ENCODE measurements around the gene TMX2.
A peak's percentile ranks its signal among the peaks of the same experiment; 100 is the strongest.

The TMX2 gene

DNA sequence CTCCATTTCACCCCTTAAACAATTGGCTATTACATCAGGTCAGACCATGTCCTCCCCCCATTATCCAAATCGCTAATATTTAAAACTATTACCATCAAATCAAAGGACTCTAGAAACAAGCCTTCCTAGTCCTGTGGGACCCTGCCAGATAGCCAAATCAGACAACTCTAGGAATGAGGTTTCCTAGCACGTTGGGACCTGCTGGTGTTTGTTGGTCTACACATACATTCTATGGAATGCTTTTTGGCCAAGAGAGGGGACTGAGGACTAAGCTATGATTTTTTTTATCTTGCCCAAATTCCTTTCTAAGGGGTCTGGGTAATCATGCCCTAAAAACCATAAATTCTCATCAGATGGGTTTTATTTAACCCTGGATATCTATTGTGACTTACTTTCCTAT is 14.8 kb downstream of the TMX2 start:
- Histone ChIP-seq H3K4me3 (ENCODE audit: low read length) (no peak overlapping the region), H3K27me3 (ENCODE audit: control insufficient read depth, insufficient read depth, low read length) (no peaks in the 10 kb centered on the region), H3K4me1 (ENCODE audit: control insufficient read depth, insufficient read depth, low read length) (no peaks in the 10 kb centered on the region), H3K4me2 (ENCODE audit: low read length) (no peak overlapping the region), H3K36me3 (ENCODE audit: insufficient read depth, low read length) (no peaks in the 10 kb centered on the region), H3K9ac (ENCODE audit: low read depth, low read length) (no peak overlapping the region), H3K9me3 (replicated peaks; ENCODE audit: low read length) (no peaks in the 10 kb centered on the region)

DNA sequence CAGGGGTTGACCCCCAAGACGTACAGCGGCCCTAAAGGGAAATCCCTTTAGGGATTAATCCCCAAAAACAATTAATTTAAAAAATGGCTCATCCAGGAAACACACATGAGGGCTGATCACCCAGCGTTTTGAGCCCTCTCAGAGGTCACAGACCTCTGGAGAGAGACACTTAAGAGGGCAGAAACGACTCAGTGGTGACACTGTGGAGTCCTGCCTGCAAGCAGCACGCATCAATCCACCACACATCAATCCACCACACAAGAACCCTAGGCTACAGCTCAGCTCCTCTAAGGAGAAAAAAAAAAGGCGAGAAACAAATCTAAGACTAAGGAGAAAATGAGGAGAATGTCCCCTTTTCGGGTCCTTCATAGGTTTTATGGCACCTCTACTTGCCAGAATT is 16.4 kb downstream of the TMX2 start:
- no peaks in the 10 kb centered on the region for H3K9me3 ChIP-seq (replicated peaks; ENCODE audit: low read length)
- H3K9ac ChIP-seq (ENCODE audit: low read depth, low read length), result no peak overlapping the region
- no peak overlapping the region for H3K4me3 ChIP-seq (ENCODE audit: low read length)
- no peaks in the 10 kb centered on the region for H3K27me3 ChIP-seq (ENCODE audit: control insufficient read depth, insufficient read depth, low read length)
- no peaks in the 10 kb centered on the region for H3K4me1 ChIP-seq (ENCODE audit: control insufficient read depth, insufficient read depth, low read length)
- no peaks in the 10 kb centered on the region for H3K36me3 ChIP-seq (ENCODE audit: insufficient read depth, low read length)
- no peak overlapping the region for H3K4me2 ChIP-seq (ENCODE audit: low read length)

DNA sequence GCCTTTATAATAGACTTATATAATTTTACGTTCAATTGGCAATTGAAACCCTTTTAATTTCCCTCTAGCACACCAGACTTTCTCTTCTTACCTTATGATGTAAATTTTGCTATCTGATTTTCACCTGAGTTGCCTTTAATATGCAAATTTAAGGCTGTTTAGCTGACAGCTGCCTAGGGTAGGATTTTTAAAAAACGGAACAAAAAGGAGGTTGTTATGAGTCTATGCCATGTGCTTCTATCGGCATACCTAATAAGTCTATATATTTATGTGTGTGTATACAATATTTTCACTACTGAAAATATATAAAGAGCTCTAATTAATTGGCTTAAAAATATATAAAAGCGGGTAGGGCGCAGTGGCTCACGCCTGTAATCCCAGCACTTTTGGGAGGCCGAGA is 17.1 kb downstream of the TMX2 start:
- no peak overlapping the region for H3K4me2 ChIP-seq (ENCODE audit: low read length)
- H3K27me3 ChIP-seq (ENCODE audit: control insufficient read depth, insufficient read depth, low read length), result no peaks in the 10 kb centered on the region
- H3K4me1 ChIP-seq (ENCODE audit: control insufficient read depth, insufficient read depth, low read length), result no peaks in the 10 kb centered on the region
- H3K9ac ChIP-seq (ENCODE audit: low read depth, low read length), result no peak overlapping the region
- no peak overlapping the region for H3K4me3 ChIP-seq (ENCODE audit: low read length)
- H3K36me3 ChIP-seq (ENCODE audit: insufficient read depth, low read length), result no peaks in the 10 kb centered on the region
- no peaks in the 10 kb centered on the region for H3K9me3 ChIP-seq (replicated peaks; ENCODE audit: low read length)

DNA sequence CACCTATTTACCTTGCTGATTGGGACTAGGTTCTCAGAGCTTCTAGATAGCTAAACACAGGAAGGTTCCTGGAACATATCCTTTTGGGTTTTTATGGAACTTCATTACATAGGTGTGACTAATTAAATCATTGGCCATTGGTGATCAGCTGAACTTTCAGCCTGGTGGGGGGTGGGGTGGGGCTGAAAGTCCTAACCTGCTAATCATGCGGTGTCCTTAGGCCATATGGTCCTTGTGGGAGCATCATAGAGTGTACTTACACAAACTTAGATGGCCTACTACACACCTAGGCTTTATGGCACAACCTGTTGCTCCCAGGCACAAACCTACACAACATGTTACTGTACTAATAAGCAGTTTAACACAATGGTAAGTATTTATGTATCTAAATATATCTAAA is 20.3 kb downstream of the TMX2 start:
- Histone ChIP-seq H3K27me3 (ENCODE audit: control insufficient read depth, insufficient read depth, low read length) (no peaks in the 10 kb centered on the region), H3K9me3 (replicated peaks; ENCODE audit: low read length) (no peaks in the 10 kb centered on the region), H3K36me3 (ENCODE audit: insufficient read depth, low read length) (peaks cover 9% of the 10 kb centered on the region), H3K4me3 (ENCODE audit: low read length) (no peak overlapping the region), H3K4me2 (ENCODE audit: low read length) (no peak overlapping the region), H3K4me1 (ENCODE audit: control insufficient read depth, insufficient read depth, low read length) (no peaks in the 10 kb centered on the region), H3K9ac (ENCODE audit: low read depth, low read length) (no peak overlapping the region)

DNA sequence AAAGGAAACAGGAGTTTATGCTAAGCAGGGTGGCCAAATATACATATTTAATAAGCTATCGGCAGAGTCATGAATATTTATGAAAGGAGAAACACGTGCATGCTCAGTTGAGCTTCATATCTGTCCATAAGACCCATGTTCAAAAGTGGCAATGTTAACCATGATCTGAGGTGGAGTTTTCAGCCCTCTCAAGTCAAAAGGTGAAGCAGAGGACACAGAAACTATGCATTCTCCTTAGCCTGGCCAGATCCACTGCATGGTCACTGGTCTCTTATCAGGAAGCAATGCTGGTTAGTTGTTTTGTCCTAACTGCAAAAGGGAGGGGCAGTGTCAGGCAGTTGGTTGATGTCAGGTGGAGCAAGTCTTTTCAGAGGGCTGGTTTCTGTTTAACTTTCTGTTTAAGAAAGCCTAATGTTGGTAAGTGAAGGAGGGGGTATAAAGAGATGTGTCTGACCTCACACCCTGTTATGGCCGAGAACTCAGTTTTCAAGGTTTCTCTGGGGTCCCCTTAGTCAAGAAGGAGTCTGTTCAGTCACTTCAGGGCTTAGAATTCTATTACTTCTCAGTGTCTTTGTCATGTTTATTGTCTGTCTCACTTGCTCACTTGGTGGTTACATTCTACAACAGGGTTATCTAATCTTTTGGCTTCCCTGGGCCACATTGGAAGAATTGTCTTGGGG is 23.4 kb downstream of the TMX2 start:
- Histone ChIP-seq H3K4me3 (ENCODE audit: low read length) (no peak overlapping the region), H3K4me2 (ENCODE audit: low read length) (no peak overlapping the region), H3K9ac (ENCODE audit: low read depth, low read length) (no peak overlapping the region), H3K4me1 (ENCODE audit: control insufficient read depth, insufficient read depth, low read length) (peaks cover 1% of the 10 kb centered on the region), H3K36me3 (ENCODE audit: insufficient read depth, low read length) (peaks cover 22% of the 10 kb centered on the region), H3K9me3 (replicated peaks; ENCODE audit: low read length) (no peaks in the 10 kb centered on the region), H3K27me3 (ENCODE audit: control insufficient read depth, insufficient read depth, low read length) (no peaks in the 10 kb centered on the region)

DNA sequence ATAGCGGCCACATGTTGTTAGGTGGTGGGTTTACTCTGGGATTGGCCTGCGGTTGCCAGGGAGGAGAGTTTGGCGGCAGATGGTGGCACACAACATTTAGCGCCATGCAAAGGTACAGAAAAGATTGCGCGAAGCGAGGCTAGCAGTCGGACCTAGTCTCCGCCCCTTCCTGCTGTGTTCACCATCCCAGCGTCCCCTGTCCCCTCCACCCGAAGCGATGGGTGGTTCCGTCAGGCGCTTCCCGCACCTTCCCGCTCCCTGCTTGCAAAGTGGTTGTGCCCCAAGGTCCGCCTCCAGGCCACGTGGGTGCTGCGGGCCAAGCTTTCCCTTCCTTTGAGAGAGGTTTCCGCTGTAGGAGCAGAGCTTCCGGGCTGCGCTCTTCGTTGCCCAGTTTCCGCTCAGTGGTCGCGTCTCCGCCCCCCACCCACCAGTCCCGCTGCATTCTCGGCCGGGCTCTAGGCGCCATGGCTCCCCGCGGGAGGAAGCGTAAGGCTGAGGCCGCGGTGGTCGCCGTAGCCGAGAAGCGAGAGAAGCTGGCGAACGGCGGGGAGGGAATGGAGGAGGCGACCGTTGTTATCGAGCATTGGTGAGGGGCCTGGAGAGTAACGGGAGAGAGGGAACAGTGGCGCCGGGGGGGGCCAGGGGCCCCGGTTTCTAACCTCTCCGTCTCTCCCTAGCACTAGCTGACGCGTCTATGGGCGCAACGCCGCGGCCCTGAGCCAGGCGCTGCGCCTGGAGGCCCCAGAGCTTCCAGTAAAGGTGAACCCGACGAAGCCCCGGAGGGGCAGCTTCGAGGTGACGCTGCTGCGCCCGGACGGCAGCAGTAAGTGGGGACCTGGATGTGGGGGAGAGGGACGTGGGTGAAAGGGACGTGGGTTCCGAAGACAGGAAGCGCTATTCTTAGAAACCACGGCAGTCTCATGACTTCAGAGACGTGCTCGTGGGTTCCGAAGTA is 29.0 kb downstream of the TMX2 start, which contains the start of gene SELENOH:
SELENOH (plus strand) TSS at position 360 of the 955 bp plus-strand sequence; CDS start at position 465, 105 bp downstream.
- Histone ChIP-seq H3K36me3 (ENCODE audit: insufficient read depth, low read length) (peaks cover 44% of the 10 kb centered on the region), H3K4me2 (ENCODE audit: low read length) (peak within 1 kb of the TSS; percentile 84), H3K4me1 (ENCODE audit: control insufficient read depth, insufficient read depth, low read length) (peaks cover 10% of the 10 kb centered on the region), H3K9ac (ENCODE audit: low read depth, low read length) (peak within 1 kb of the TSS; percentile 95), H3K27me3 (ENCODE audit: control insufficient read depth, insufficient read depth, low read length) (no peaks in the 10 kb centered on the region), H3K9me3 (replicated peaks; ENCODE audit: low read length) (no peaks in the 10 kb centered on the region), H3K4me3 (ENCODE audit: low read length) (peak within 1 kb of the TSS; percentile 93)

DNA sequence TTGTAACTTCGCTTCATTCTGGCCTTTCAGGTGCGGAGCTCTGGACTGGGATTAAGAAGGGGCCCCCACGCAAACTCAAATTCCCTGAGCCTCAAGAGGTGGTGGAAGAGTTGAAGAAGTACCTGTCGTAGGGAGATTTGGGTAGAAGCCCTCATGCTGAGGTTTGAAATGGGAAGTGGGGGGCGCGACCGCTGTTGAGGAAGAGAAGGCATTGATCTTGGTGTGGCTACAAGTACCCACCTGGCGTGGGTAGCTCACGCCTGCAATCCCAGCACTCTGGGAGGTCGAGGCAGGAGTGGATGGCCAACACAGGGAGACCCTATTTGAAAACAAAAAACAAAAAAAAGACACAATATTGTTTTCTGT is 29.7 kb downstream of the TMX2 start:
- Histone ChIP-seq H3K36me3 (ENCODE audit: insufficient read depth, low read length) (peaks cover 44% of the 10 kb centered on the region), H3K9ac (ENCODE audit: low read depth, low read length) (peak overlapping the region; percentile 95), H3K4me2 (ENCODE audit: low read length) (peak overlapping the region; percentile 84), H3K4me1 (ENCODE audit: control insufficient read depth, insufficient read depth, low read length) (peaks cover 10% of the 10 kb centered on the region), H3K4me3 (ENCODE audit: low read length) (peak overlapping the region; percentile 93), H3K27me3 (ENCODE audit: control insufficient read depth, insufficient read depth, low read length) (no peaks in the 10 kb centered on the region), H3K9me3 (replicated peaks; ENCODE audit: low read length) (no peaks in the 10 kb centered on the region)

DNA sequence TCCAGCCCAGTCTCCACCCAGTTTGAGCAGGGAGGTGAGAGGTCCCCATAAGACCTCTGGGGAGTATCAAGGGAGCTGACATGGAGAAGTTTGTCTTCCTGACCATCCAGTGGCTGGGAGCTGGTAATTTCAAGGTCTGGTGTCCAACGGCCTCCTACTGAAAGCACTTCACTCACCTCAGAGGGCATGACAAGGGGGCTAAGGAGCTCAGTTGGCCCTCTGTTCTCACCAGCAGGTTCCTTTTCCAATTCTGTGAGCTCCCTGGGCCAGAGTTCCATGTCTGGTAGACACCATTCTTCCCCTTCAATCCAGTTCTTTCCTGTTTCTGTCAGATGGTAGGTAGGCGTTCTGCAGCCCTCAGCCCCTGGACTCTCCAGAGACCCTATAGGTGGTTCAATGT is 32.0 kb downstream of the TMX2 start:
- Histone ChIP-seq H3K9ac (ENCODE audit: low read depth, low read length) (no peak overlapping the region), H3K36me3 (ENCODE audit: insufficient read depth, low read length) (peaks cover 34% of the 10 kb centered on the region), H3K4me3 (ENCODE audit: low read length) (no peak overlapping the region), H3K4me1 (ENCODE audit: control insufficient read depth, insufficient read depth, low read length) (peaks cover 10% of the 10 kb centered on the region), H3K9me3 (replicated peaks; ENCODE audit: low read length) (no peaks in the 10 kb centered on the region), H3K27me3 (ENCODE audit: control insufficient read depth, insufficient read depth, low read length) (no peaks in the 10 kb centered on the region), H3K4me2 (ENCODE audit: low read length) (no peak overlapping the region)

DNA sequence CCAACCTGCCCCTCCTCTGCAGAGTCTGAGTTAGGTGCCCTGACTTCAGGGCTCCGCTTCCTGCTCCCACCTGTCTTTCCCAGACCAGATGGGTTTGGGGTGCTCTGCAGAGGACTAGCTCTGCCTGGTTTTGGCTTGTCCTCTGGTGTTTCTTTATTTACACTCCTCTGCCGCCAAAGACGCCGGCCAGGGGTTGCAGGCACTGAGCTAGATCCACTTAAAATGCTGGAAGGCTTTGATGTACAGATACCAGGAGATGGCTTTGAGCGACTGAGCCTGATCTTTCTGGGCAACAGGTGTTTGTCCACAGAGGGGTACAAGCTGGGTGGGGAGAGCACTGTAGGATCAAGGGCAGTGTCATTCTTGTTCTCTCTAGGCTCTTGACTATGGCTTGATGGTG is 32.8 kb downstream of the TMX2 start:
- H3K4me3 ChIP-seq (ENCODE audit: low read length), result no peak overlapping the region
- peaks cover 10% of the 10 kb centered on the region for H3K4me1 ChIP-seq (ENCODE audit: control insufficient read depth, insufficient read depth, low read length)
- no peak overlapping the region for H3K9ac ChIP-seq (ENCODE audit: low read depth, low read length)
- no peak overlapping the region for H3K4me2 ChIP-seq (ENCODE audit: low read length)
- no peaks in the 10 kb centered on the region for H3K9me3 ChIP-seq (replicated peaks; ENCODE audit: low read length)
- H3K36me3 ChIP-seq (ENCODE audit: insufficient read depth, low read length), result peaks cover 29% of the 10 kb centered on the region
- no peaks in the 10 kb centered on the region for H3K27me3 ChIP-seq (ENCODE audit: control insufficient read depth, insufficient read depth, low read length)

DNA sequence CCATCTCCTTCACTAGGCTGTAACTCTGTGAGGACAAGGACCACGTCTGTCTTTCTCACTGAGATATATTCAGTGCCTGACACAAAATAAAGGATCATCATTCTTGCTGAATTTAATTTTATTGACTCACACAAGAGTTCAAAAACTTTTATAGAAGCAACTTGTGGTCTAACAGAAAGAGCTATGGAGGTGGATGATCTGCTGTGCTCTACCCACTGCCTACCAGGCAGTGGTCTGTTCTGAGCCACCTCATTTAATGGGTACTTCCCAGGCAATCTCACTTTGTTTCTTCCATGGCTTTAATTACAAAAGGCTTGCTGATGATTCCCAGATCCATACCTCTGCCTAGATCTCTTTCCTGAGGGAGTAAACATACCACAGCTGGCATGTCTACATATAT is 34.5 kb downstream of the TMX2 start:
- H3K4me1 ChIP-seq (ENCODE audit: control insufficient read depth, insufficient read depth, low read length), result peaks cover 7% of the 10 kb centered on the region
- no peak overlapping the region for H3K9ac ChIP-seq (ENCODE audit: low read depth, low read length)
- H3K27me3 ChIP-seq (ENCODE audit: control insufficient read depth, insufficient read depth, low read length), result no peaks in the 10 kb centered on the region
- peaks cover 29% of the 10 kb centered on the region for H3K36me3 ChIP-seq (ENCODE audit: insufficient read depth, low read length)
- H3K4me2 ChIP-seq (ENCODE audit: low read length), result no peak overlapping the region
- no peak overlapping the region for H3K4me3 ChIP-seq (ENCODE audit: low read length)
- H3K9me3 ChIP-seq (replicated peaks; ENCODE audit: low read length), result no peaks in the 10 kb centered on the region

DNA sequence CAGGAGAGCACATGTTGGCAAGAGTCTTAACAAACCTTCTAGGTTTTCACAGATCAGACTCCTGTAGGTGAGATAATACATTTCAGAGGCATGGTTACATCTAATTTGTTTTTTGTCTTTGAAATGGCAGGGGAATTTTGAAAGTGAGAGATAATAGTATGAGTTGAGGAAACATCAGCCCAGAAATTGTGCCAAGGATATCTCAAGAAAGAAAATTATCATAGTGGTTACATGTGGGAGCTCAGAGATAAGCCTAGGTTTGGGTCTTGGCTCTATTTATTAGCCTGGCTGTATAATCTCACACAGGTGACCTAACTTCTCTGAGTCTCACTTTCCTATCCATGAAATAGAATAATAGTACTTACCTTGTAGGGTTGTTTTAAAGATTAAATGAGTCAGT is 38.8 kb downstream of the TMX2 start:
- Histone ChIP-seq H3K4me3 (ENCODE audit: low read length) (no peak overlapping the region), H3K9me3 (replicated peaks; ENCODE audit: low read length) (no peaks in the 10 kb centered on the region), H3K4me2 (ENCODE audit: low read length) (no peak overlapping the region), H3K27me3 (ENCODE audit: control insufficient read depth, insufficient read depth, low read length) (no peaks in the 10 kb centered on the region), H3K36me3 (ENCODE audit: insufficient read depth, low read length) (no peaks in the 10 kb centered on the region), H3K4me1 (ENCODE audit: control insufficient read depth, insufficient read depth, low read length) (no peaks in the 10 kb centered on the region), H3K9ac (ENCODE audit: low read depth, low read length) (no peak overlapping the region)
